Endometrium (tissue), 2 donors: ENCODE data around the gene PLD5.
"Not testable (repeated sequence)": the region's sequence is repeated elsewhere in the genome, so short reads cannot be mapped to it uniquely, and the experiment has no call there.

Source experiments
- FAIRE-seq: peaks from 2 replicates; lab custom pipeline; 2012; peaks lifted over from hg19 to GRCh38; lab: Jason Lieb, UNC
- donor health status: control.
- donor health status: control.

The PLD5 gene

GRCh38 chr1:242267004-242267403 lies 257.5 kb downstream of the PLD5 start:
- FAIRE-seq, result not testable (repeated sequence)

DNA sequence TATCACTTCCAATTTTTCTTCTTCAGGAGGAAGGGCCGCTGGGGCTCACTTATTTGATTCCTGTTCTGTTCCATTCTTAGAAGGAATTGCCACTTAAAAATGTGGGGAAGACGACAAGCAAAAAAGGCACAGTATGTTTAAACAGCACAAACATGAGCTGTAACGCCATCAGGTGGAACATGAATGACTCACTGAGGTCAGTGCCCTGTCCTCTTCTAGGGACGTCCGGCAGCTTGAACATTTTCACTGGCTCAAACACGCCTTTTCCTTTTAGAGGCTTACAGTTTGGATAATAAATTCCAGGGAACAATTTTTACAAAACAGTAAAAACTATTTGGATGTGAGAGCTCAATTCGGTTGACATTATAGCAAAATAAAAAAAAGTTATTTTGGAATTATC lies 260.1 kb downstream of the PLD5 start:
- not testable (repeated sequence) for FAIRE-seq

DNA sequence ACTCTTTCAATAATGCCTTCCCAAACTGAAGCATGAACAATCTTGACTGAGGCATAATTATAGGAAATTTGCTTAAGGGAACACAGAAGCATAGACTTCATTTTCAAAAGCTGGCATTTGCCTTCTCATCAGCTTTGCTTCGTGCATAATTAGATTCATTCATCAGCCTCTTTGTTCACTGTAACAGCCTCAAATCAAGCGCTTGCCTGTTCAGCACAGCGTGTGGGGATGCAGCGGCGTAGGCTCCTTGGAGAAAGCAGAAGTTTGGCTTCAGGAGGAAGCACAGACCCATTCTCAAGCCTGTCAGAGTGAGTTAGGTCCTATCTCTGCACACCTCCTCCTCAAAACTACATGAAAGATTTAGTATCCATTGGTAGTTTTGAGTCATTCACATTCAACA lies 279.2 kb downstream of the PLD5 start:
- no peak for FAIRE-seq

DNA sequence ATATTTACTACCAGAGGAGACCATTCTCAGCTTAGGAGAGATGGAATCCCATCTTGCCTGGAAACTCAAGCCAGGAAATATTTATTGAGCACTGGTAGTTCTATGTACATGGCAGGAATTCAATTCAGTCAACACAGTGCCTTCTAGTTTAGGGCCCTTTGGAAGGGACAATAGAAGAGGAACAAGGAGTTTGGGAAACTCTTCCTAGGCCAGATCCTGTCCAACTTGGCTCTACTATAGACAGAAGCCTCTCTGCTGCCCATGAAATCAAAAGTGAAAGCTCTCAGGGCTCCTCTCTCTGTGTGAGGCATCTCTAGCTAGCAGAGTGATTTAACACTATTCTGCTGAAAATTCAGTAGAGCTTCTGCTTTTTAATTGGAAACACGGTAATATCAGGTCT lies 281.0 kb downstream of the PLD5 start:
- FAIRE-seq, result no peak

DNA sequence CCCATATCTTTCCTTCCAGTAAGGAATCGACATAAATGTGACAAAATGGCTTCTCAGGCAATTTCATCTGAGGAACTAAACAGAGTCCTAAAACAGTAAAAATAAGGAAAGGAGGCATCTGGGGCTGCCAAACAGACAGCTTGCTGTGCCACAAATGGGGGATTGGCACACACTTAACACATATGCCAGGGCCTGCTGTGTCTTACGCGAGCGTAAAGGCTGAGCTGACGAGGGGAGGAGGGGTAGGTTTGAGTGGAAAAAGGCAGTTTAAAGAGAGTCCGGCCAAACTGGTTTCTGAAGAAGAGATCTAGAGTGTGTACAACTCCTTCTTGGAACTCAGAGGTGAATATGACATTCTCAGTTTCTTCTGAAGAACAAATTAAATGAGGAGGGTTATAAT lies 281.5 kb downstream of the PLD5 start:
- FAIRE-seq, result no peak

- FAIRE-seq, result no peak
These were observed 282.6 kb downstream of the PLD5 start for GRCh38 chr1:242241936-242242335.

DNA sequence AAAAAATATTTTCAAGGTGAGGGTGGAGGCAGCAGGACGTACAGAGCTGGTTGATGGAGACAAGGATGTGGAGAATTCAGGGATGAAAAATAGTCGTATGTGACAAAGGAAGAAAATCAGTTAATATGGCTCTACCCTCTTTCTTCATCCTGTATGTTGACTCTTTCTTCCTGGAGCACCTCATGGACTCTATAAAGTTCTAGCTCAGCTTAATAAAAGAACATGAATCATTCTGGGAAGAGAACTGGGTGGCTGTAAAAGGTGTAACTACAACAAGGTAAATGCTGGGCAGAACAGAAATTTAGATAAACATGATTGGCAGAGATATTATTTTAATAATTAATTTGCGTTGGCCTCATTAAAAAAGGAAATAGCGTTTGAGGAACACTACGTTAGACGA lies 283.8 kb downstream of the PLD5 start:
- FAIRE-seq, result no peak

DNA sequence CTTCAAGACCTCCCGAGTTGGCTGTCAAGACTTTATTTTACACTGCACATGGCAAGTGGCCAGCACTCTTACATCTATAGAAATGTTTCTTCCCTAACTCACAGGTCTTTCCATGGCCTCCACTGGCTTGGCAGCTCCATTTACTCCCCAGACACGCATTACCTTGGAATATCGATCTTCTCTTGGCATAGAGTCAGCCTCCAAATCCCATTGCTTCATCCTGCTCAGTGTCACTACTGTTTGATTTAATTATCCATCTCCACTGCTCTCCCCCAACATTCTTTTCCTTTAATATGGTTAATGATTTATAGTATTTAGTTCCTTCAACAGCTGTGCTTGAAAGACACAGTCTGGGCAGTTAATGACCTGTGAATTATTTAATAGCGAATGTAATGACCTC lies 284.4 kb downstream of the PLD5 start:
- no peak for FAIRE-seq

- no peak for FAIRE-seq
These were observed 285.1 kb downstream of the PLD5 start for GRCh38 chr1:242239398-242239797.

DNA sequence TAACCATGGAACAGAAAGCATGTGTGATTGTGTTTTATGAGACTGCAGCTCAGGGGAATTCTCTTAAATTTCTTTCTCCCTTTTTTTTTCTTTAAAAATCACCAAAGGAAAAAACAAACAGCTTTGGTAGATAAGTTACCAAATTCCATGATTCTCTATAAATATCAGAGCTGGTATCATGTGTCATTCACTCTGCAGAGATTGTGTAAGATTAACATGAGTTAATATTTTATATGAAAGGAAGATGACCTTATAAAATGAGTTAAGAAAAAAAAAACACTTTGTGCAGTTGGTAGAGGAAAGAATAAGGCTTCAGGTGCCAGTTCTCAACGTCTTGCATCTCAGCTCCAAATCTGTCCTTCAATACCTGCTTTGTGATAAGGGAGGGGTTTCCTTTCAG lies 287.4 kb downstream of the PLD5 start:
- no peak for FAIRE-seq

- FAIRE-seq, result no peak
These were observed 295.5 kb downstream of the PLD5 start for GRCh38 chr1:242228991-242229390.

GRCh38 chr1:242225767-242226573 lies 298.5 kb downstream of the PLD5 start:
- FAIRE-seq, result no peak

DNA sequence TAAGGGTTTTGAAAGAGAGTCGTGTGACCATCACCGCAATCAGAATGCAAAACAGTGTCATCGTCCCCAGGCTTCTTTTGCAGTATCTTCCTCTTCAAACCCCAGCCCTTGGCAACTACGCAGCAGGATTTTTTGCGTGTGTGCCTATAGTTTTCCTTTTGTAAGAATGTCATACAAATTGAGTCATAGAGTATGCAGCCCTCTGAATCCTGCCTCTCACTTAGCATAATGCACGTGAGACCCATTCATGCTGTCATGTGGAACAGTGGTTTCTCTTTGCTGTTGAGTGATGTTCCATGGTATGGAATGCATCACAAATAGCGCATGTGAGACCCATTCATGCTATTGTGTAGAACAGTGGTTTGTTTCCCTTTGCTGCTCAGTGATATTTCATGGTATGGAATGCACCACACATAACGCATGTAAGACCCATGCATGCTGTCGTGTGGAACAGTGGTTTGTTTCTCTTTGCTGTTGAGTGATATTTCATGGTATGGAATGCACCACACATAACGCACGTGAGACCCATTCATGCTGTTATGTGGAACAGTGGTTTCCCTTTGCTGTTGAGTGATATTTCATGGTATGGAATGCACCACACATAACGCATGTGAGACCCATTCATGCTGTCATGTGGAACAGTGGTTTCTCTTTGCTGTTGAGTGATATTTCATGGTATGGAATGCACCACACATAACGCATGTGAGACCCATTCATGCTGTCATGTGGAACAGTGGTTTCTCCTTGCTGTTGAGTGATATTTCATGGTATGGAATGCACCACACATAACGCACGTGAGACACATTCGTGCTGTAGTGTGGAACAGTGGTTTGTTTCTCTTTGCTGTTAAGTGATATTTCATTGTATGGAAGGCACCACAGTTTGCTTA lies 299.4 kb downstream of the PLD5 start:
- not testable (repeated sequence) for FAIRE-seq

- FAIRE-seq, result no peak
These were observed 300.0 kb downstream of the PLD5 start for GRCh38 chr1:242224461-242224860.

GRCh38 chr1:242219905-242220304 lies 304.6 kb downstream of the PLD5 start:
- no peak for FAIRE-seq

- FAIRE-seq, result no peak
These were observed 305.1 kb downstream of the PLD5 start for GRCh38 chr1:242219298-242219901.

- FAIRE-seq, result no peak
These were observed 308.1 kb downstream of the PLD5 start for GRCh38 chr1:242216368-242216767.

- FAIRE-seq, result not testable (repeated sequence)
These were observed 310.0 kb downstream of the PLD5 start for GRCh38 chr1:242214455-242214854.

- FAIRE-seq, result not testable (repeated sequence)
These were observed 311.5 kb downstream of the PLD5 start for GRCh38 chr1:242212961-242213360.

- no peak for FAIRE-seq
These were observed 312.1 kb downstream of the PLD5 start for GRCh38 chr1:242212401-242212800.

GRCh38 chr1:242211254-242212022 lies 313.1 kb downstream of the PLD5 start:
- FAIRE-seq, result no peak

- FAIRE-seq, result not testable (repeated sequence)
These were observed 314.2 kb downstream of the PLD5 start for GRCh38 chr1:242210316-242210715.
